GM19468 (cell line): ENCODE measurements around the gene FAM20C.

ENCODE experiments used
- ATAC-seq: cut with Tn5 transposase; IDR thresholded peaks from one replicate; pipeline ENCODE4 v1.9.1; 2021; ENCODE audit warnings: mild to moderate bottlenecking, moderate library complexity, moderate number of reproducible peaks; ENCODE audit not compliant: unreplicated experiment; ENCODE audit errors: extremely low read depth

FAM20C gene

DNA sequence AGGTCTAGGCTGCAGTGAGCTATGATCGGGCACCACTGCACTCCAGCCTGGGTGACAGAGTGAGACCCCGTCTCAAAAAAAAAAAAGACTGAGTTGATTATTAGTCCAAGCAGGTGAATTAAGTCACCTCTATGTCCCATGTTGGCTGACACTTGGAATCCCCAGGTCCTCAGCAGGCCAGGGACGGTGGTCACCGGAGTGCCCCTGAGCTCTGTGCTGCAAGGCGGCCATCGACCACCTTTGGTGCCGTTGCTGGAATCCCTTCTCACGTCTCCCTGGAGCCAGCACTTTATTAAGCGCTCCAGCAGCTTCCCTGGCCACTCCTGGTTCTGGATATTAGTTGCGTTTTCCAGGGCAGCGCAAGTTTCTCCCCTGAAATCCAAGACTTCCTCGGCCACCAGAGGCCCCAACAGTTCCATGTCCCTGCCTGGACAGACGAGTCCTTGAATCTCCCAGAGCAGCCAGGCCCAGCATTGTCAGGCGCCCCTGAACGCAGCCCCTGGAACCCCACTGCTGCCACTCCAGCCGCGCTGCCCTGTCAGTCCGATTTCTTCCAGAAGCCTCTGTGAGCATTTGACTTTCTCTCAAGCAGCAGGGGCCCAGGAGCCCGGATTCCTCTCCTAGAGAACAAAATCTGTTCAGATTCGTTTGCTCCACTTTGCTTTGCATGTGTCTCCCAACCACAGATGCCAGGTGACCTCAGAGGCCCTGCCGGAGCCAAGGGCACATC lies 59.2 kb downstream of the FAM20C start:
- no peak for ATAC-seq

GRCh38 chr7:252216-252965 lies 60.0 kb downstream of the FAM20C start:
- ATAC-seq: no peak

DNA sequence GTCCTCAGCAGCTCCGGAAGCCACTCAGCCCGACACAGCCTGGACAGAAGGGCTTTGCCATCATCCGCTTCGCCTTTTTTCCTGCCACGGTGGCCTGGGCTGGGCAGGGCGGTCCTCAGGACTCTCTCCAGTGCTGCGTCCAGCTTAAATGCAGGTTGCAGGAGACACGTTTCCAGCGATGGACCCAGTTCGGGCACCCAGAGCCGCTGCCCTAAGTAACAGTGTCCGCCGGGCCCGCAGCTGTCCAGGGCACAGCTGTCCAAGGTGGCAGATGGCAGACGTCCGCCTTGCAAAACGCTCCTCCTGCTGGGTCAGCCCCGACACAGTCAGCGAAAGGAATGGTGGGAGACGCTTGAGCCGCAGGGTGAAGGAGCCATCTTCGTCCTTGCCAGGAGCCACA lies 60.6 kb downstream of the FAM20C start:
- ATAC-seq: no peak

GRCh38 chr7:253581-254336 lies 61.4 kb downstream of the FAM20C start:
- no peak for ATAC-seq

GRCh38 chr7:254337-255037 lies 62.1 kb downstream of the FAM20C start:
- ATAC-seq: no peak

DNA sequence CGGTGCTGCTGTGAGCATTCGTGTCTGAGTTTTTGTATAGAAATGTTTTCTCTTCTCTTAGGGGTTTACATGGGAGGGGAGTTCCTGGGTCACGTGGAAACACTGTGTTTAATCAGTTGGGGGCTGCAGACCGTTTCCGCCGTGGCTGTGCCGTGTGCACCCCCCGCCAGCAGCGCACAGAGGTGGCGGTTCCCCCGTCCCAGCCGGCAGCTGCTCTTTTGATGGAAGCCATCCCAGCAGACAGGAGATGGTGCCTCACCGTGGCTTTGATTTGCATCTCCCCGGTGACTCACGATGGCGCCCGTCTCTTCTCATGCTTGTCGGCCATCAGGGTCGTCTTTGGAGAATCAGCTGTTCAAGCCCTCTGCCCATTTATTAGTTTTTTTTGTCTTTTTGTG lies 62.7 kb downstream of the FAM20C start:
- no peak for ATAC-seq

DNA sequence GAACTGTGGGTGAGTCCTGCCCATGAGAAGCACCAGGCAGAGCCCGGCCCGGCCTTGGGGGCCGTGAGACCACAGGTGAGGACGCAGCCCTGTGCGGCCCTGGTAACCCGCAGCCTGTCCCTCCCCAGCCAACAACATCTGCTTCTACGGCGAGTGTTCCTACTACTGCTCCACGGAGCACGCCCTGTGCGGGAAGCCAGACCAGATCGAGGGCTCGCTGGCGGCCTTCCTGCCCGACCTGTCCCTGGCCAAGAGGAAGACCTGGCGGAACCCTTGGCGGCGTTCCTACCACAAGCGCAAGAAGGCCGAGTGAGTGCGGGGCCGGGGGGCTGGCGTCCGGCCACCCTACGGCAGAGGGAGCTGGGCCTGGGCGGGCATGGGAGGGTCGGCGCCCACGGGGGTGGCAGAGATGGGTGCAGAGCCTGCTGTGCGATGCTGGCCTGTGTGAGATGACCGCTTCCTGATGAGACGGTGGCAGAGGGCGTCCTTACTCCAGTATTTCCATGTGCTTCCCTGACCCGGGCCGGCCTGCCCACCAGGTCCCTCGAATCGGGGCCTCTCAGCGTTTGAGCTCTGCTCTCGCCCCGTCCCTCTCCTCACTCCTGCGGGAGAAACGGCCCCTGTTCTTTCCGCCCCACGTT lies 63.5 kb downstream of the FAM20C start:
- no peak for ATAC-seq

- ATAC-seq: no peak
These were observed 64.1 kb downstream of the FAM20C start for GRCh38 chr7:256461-256940.

DNA sequence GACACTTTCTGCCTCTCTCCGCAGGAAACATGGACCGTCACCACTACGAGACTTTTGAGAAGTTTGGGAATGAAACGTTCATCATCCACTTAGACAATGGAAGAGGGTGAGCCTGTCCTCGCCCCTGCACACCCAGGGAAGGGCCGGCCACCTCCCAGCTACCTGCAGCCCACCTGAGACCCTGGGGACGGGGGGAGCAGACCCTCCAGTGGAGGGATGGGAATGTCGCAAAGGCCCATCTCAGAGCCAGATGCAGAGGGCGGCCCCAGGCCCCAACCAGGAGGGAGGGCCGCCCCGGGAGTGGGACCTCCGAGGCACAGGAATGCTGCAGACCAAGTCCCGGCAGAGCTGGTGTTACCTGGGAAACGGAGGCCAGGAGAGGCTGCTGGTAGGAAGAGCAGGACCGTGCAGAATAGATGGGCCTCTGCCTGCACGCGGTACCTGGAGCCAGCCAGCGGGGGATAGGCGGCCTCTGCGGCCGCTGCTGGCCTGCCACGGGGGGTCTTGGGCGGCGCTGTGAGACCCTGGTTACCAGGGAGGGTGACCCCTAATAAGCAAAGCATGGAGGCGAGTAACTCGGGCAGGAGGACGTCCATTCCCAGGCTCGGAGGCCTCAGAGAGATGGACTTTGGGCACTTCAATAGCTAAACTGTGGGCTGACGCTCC lies 64.7 kb downstream of the FAM20C start:
- ATAC-seq: no peak

DNA sequence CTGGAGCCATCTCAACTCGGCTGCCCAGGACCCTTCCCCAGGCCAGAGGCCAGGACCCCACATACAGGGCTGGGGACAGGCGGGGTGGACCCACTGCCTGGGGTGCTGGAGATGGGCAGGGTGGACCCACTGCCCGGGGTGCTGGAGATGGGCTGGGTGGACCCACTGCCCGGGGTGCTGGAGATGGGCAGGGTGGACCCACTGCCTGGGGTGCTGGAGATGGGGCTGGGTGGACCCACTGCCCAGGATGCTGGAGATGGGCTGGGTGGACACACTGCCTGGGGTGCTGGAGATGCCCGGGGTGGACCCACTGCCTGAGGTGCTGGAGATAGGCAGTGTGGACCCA lies 65.2 kb downstream of the FAM20C start:
- no peak for ATAC-seq

DNA sequence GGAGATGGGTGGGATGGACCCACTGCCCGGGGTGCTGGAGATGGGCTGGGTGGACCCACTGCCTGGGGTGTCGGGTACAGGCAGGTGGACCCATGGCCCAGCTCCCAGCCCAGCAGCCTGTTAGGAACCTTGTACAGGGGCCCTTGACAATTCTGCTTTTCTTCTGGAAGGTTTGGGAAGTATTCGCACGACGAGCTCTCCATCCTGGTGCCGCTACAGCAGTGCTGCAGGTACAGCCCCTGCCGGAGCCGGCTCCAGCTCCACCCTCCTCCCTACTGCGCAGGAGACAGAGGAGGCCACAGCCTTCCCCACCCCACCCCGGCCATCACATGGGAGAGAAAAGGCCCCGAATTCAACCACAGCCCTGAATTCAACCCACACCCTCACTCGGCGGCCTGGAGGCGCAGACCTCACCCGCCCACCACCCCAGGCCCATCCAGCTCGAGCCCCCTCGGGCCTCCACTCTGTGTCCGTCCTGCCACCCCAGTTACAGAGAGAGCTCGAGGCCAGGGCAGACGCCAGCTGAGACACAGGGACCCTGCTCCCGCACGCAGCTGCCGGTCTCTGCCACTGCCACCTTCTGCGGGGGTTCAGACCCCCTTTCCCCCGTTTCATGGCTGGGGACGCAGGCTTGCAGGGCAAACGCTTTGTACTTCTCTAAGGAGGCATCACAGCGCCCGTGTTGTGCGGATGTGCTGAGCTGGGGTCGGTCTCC lies 66.3 kb downstream of the FAM20C start:
- no peak for ATAC-seq

DNA sequence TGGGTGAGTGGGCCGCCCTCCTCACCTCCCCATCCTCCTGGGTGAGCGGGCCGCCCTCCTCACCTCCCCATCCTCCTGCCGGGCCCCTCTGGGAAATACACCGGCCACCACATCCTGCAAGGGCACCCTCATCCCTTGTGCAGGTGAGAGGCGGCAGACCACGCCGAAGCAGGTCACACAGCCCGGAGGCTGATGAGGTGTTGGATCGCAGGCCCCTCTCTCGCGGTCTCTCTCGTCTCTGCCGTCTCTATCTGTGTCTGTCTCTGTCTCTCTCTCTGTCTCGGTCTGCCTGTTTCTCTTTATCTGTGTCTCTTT lies 66.8 kb downstream of the FAM20C start:
- no peak for ATAC-seq

DNA sequence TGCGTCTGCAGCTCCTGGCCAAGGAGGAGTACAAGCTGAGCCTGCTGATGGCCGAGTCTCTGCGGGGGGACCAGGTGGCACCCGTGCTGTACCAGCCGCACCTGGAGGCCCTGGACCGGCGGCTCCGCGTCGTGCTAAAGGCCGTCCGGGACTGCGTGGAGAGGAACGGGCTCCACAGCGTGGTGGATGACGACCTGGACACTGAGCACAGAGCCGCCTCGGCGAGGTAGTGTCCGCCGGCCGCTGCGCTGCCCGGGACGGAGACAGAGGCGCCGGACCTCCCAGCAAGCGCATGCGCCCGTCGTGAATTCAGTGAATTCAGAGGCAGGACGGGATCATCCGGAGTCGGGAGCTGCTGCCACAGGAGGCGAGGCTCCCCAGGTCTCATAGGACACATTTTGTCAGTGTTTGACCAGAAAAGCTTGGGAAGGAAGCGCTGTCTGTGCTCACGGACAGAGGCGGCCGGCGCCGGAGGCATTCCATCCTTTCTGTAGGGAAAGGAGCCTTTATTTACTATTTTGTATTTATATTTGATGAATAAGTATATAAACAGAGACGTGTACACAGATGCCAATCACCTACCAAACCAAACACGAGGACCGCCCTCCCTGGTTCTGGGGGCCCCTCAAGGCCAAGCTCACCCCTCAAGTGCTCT lies 67.5 kb downstream of the FAM20C start:
- no peak for ATAC-seq

- no peak for ATAC-seq
These were observed 68.3 kb downstream of the FAM20C start for GRCh38 chr7:260441-261281.

- ATAC-seq: no peak
These were observed 69.2 kb downstream of the FAM20C start for GRCh38 chr7:261341-262250.

DNA sequence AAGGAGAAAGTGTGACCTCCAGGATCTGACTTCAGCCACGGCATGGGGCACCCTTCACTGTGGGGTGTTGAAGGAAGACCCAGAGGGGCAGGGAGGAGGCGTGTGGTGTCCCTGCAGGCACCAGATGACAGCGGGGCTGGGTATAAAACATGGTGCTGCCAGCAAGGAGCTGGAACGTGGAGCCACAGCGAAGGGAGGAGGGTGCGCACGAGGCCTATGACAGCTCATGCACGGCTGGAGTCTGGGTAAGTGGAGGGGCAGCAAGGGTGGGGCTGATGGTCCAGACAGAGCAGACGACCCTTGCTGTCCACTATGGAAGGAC lies 69.8 kb downstream of the FAM20C start:
- no peak for ATAC-seq
